ENCODE data around the gene TMX3.

- TF ChIP-seq EZH2phosphoT487 (IDR thresholded peaks at IDR 0.05; ENCODE audit: borderline replicate concordance, low read depth): no peak
- no peak for TF ChIP-seq CTCF (IDR thresholded peaks at IDR 0.05)
- TF ChIP-seq FOXM1 (IDR thresholded peaks at IDR 0.05; ENCODE audit: low read depth): no peak
- TF ChIP-seq SIN3A (IDR thresholded peaks at IDR 0.05; ENCODE audit: borderline replicate concordance, low read depth, low read length): no peak
Measured at GRCh38 chr18:68627812-68628211, 87.1 kb downstream of the TMX3 start.
